ENCODE results near the gene HS2ST1. TPM values are rescaled to one million over a fixed set of nuclear protein-coding genes. Genes with fewer than 3 reads are reported as not detected.

The HS2ST1 gene
- total and polyA plus RNA-seq, 4 donors, result 4.1 to 45.3 (median 16.3) TPM

DNA sequence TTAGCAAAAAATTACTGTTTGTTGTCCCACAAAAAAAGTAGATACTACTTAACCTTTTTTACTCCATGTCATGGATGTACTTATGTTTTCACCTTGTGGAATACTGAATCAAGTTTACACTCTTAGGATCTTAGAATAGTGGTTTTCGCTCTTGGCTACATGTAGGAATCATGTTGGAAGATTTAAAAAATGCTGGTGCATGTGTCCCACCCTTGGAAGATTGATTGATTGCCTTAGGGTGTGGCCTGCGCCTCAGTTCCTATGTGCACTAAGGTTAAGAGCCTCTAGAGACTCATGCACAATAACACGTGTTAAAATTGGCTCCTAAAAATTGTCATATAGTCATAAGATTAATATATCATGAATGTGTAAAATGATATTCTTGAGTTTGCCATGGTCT is 25.0 kb downstream of the HS2ST1 start:
- TF ChIP-seq, protein P1, sequence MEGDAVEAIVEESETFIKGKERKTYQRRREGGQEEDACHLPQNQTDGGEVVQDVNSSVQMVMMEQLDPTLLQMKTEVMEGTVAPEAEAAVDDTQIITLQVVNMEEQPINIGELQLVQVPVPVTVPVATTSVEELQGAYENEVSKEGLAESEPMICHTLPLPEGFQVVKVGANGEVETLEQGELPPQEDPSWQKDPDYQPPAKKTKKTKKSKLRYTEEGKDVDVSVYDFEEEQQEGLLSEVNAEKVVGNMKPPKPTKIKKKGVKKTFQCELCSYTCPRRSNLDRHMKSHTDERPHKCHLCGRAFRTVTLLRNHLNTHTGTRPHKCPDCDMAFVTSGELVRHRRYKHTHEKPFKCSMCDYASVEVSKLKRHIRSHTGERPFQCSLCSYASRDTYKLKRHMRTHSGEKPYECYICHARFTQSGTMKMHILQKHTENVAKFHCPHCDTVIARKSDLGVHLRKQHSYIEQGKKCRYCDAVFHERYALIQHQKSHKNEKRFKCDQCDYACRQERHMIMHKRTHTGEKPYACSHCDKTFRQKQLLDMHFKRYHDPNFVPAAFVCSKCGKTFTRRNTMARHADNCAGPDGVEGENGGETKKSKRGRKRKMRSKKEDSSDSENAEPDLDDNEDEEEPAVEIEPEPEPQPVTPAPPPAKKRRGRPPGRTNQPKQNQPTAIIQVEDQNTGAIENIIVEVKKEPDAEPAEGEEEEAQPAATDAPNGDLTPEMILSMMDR (IDR thresholded peaks at IDR 0.05; ENCODE audit: control extremely low read depth, extremely low read depth), result no peak
- H3K27ac ChIP-seq (ENCODE audit: low read depth in 1 of 2, low read length in 1 of 2), result no peak overlapping the region
- no peak for ATAC-seq (ENCODE audit: insufficient read depth, low FRiP score)
- 82 to 89% methylated on average over 3 of the region's 3 CpGs for WGBS, 2 donors
- H3K27me3 ChIP-seq (ENCODE audit: control insufficient read depth in 3 of 3, insufficient read depth in 3 of 3, low read length in 2 of 3), result no peaks in the 10 kb centered on the region
- no peak for DNase-seq
- no peaks in the 10 kb centered on the region for H3K9me3 ChIP-seq (ENCODE audit: control insufficient read depth in 4 of 4, insufficient read depth in 3 of 4, low read length in 3 of 4)
- H3K36me3 ChIP-seq (ENCODE audit: control insufficient read depth in 4 of 4, insufficient read depth in 4 of 4, low read length in 4 of 4), result no peaks in the 10 kb centered on the region
- H3K4me3 ChIP-seq, result no peak overlapping the region
- H3K9ac ChIP-seq (ENCODE audit: insufficient read depth in 1 of 2, low read length in 2 of 2), result no peak overlapping the region
- peaks cover 0 to 34% (median 0%) of the 10 kb centered on the region in 5 donors for H3K4me1 ChIP-seq (ENCODE audit: control insufficient read depth in 5 of 5, insufficient read depth in 5 of 5, low read length in 5 of 5)

DNA sequence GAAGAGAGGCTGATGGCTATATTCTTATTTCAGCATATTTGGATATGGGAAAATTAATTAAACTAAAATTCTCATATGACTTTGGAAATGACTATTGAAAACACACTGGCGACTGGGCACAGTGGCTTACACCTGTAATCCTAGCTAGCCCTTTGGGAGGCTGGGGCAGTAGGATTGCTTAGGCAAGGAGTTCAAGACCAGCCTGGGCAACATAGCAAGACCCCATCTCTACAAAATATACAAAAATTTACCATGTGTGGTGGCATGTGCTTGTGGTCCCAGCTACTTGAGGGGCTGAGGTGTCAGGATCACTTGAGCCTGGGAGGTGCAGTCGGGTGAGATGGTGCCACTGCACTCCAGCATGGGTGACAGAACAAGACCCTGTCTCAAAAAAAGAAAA is 26.2 kb downstream of the HS2ST1 start:
- WGBS, 2 donors, result 92 to 98% methylated on average over 2 of the region's 2 CpGs
- ATAC-seq (ENCODE audit: insufficient read depth, low FRiP score) (no peak), DNase-seq (no peak)
- no peaks in the 10 kb centered on the region for H3K27me3 ChIP-seq (ENCODE audit: control insufficient read depth in 3 of 3, insufficient read depth in 3 of 3, low read length in 2 of 3)
- TF ChIP-seq, protein P1 (IDR thresholded peaks at IDR 0.05; ENCODE audit: control extremely low read depth, extremely low read depth), result no peak
- H3K9me3 ChIP-seq (ENCODE audit: control insufficient read depth in 4 of 4, insufficient read depth in 3 of 4, low read length in 3 of 4), result no peaks in the 10 kb centered on the region
- no peak overlapping the region for H3K4me3 ChIP-seq
- H3K4me1 ChIP-seq (ENCODE audit: control insufficient read depth in 5 of 5, insufficient read depth in 5 of 5, low read length in 5 of 5), result peaks cover 0 to 34% (median 0%) of the 10 kb centered on the region in 5 donors
- H3K36me3 ChIP-seq (ENCODE audit: control insufficient read depth in 4 of 4, insufficient read depth in 4 of 4, low read length in 4 of 4), result no peaks in the 10 kb centered on the region
- H3K9ac ChIP-seq (ENCODE audit: insufficient read depth in 1 of 2, low read length in 2 of 2), result no peak overlapping the region
- H3K27ac ChIP-seq (ENCODE audit: low read depth in 1 of 2, low read length in 1 of 2), result no peak overlapping the region

DNA sequence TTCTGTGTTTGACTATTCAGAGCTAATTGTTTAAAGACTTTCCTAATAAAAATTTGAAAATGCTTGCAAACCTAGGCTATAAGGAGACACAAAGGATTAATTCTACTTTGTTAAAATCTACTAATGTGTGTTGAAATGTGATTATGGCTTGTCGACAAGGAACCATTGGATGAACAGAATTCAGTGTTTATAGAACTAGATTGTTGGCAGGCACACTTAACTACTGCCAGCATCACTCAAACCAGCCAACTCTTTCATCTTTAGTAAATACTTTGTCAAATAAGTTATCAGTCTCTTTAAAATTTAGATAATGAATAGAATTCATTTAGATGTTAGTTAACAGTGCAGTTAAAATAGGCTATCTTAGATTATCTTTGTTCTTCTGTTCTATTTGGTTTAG is 27.6 kb downstream of the HS2ST1 start:
- TF ChIP-seq, protein P1 (IDR thresholded peaks at IDR 0.05; ENCODE audit: control extremely low read depth, extremely low read depth), result no peak
- peaks cover 0 to 37% (median 0%) of the 10 kb centered on the region in 5 donors for H3K4me1 ChIP-seq (ENCODE audit: control insufficient read depth in 5 of 5, insufficient read depth in 5 of 5, low read length in 5 of 5)
- H3K27me3 ChIP-seq (ENCODE audit: control insufficient read depth in 3 of 3, insufficient read depth in 3 of 3, low read length in 2 of 3), result no peaks in the 10 kb centered on the region
- H3K9ac ChIP-seq (ENCODE audit: insufficient read depth in 1 of 2, low read length in 2 of 2), result no peak overlapping the region
- H3K36me3 ChIP-seq (ENCODE audit: control insufficient read depth in 4 of 4, insufficient read depth in 4 of 4, low read length in 4 of 4), result no peaks in the 10 kb centered on the region
- no peak overlapping the region for H3K27ac ChIP-seq (ENCODE audit: low read depth in 1 of 2, low read length in 1 of 2)
- peak in 2 of 3 donors; percentile 65 to 72 for DNase-seq
- 44 to 70% methylated on average over 1 of the region's 1 CpG for WGBS, 2 donors
- H3K9me3 ChIP-seq (ENCODE audit: control insufficient read depth in 4 of 4, insufficient read depth in 3 of 4, low read length in 3 of 4), result no peaks in the 10 kb centered on the region
- H3K4me3 ChIP-seq, result no peak overlapping the region
- no peak for ATAC-seq (ENCODE audit: insufficient read depth, low FRiP score)

DNA sequence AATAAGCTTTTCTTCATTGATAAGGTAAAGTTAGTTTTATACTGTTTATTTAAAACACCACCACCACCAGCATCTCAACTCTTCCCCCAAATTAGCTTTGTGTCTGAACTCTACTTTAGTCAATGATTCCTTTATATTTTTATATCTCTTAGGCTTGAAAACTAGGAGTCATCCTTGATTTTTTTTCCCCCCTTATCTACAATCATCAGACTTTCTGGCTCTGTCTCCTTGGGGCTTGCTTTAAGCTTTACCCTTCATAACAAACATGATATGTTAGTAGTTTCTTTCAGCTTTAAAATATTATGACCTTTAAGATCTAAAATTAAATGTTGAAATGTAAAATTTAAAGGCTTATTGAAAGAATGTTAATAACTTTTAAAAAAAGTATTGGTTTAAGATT is 28.3 kb downstream of the HS2ST1 start:
- H3K36me3 ChIP-seq (ENCODE audit: control insufficient read depth in 4 of 4, insufficient read depth in 4 of 4, low read length in 4 of 4), result no peaks in the 10 kb centered on the region
- no peaks in the 10 kb centered on the region for H3K9me3 ChIP-seq (ENCODE audit: control insufficient read depth in 4 of 4, insufficient read depth in 3 of 4, low read length in 3 of 4)
- H3K4me3 ChIP-seq, result no peak overlapping the region
- H3K9ac ChIP-seq (ENCODE audit: insufficient read depth in 1 of 2, low read length in 2 of 2), result no peak overlapping the region
- no peak for ATAC-seq (ENCODE audit: insufficient read depth, low FRiP score)
- H3K27me3 ChIP-seq (ENCODE audit: control insufficient read depth in 3 of 3, insufficient read depth in 3 of 3, low read length in 2 of 3), result no peaks in the 10 kb centered on the region
- TF ChIP-seq, protein P1 (IDR thresholded peaks at IDR 0.05; ENCODE audit: control extremely low read depth, extremely low read depth), result no peak
- H3K4me1 ChIP-seq (ENCODE audit: control insufficient read depth in 5 of 5, insufficient read depth in 5 of 5, low read length in 5 of 5), result peaks cover 0 to 43% (median 2%) of the 10 kb centered on the region in 5 donors
- no peak overlapping the region for H3K27ac ChIP-seq (ENCODE audit: low read depth in 1 of 2, low read length in 1 of 2)
- DNase-seq, result no peak

All from lung (tissue), 12 donors.